Karpas-422 (cell line): Measurements from ENCODE around the gene PTPRM. TPM values are rescaled to one million over a fixed set of nuclear protein-coding genes. Genes with fewer than 3 reads are reported as not detected.

Source experiments
- DNase-seq: peaks from one replicate; pipeline ENCODE4 v3.0.0-alpha.2; 2015
- H2AFZ ChIP-seq: fragments of 200-600 bp; sonication (generic); 2 replicates; pipeline ENCODE4 v1.6.1; 2014; ENCODE audit warnings: antibody characterized with exemption, low read length, mixed read lengths
- H3K27ac ChIP-seq: fragments of 200-600 bp; sonication (generic); 2 replicates; pipeline ENCODE4 v1.5.1; 2014; ENCODE audit warnings: mild to moderate bottlenecking, low read length, moderate library complexity
- H3K27me3 ChIP-seq: fragments of 200-600 bp; sonication (generic); 2 replicates; pipeline ENCODE4 v1.6.1; 2014; ENCODE audit warnings: low read length, mixed read lengths
- H3K36me3 ChIP-seq: fragments of 200-600 bp; sonication (generic); 2 replicates; pipeline ENCODE4 v1.6.1; 2014; ENCODE audit warnings: low read length, mixed read lengths; ENCODE audit not compliant: insufficient read depth
- H3K4me1 ChIP-seq: fragments of 200-600 bp; sonication (generic); 2 replicates; pipeline ENCODE4 v1.6.1; 2014; ENCODE audit warnings: mild to moderate bottlenecking, low read length, mixed read lengths
- H3K4me2 ChIP-seq: fragments of 200-600 bp; sonication (generic); 2 replicates; pipeline ENCODE4 v1.6.1; 2014; ENCODE audit warnings: low read length, low read depth, mild to moderate bottlenecking; ENCODE audit not compliant: poor library complexity, severe bottlenecking
- H3K4me3 ChIP-seq: fragments of 200-600 bp; sonication (generic); 2 replicates; pipeline ENCODE4 v1.5.1; 2014; ENCODE audit warnings: mild to moderate bottlenecking, antibody characterized with exemption, low read length, mixed read lengths
- H3K79me2 ChIP-seq: fragments of 200-600 bp; sonication (generic); 2 replicates; pipeline ENCODE4 v1.6.1; 2014; ENCODE audit warnings: mild to moderate bottlenecking, low read length, mixed read lengths
- H3K9ac ChIP-seq: fragments of 200-600 bp; sonication (generic); 2 replicates; pipeline ENCODE4 v1.6.0; 2014; ENCODE audit warnings: low read length
- H3K9me2 ChIP-seq: fragments of 200-600 bp; sonication (generic), shearing (Covaris generic); replicated peaks from 2 replicates; pipeline ENCODE4 v1.6.0; 2014; ENCODE audit warnings: mild to moderate bottlenecking, low read length, moderate library complexity; ENCODE audit not compliant: insufficient read depth
- H3K9me3 ChIP-seq: fragments of 300-700, 200-600 bp; sonication (generic); 2 replicates; pipeline ENCODE4 v1.6.1; 2014; ENCODE audit warnings: low read length, mixed read lengths
- H4K20me1 ChIP-seq: fragments of 200-600 bp; sonication (generic); 2 replicates; pipeline ENCODE4 v1.6.1; 2014; ENCODE audit warnings: mild to moderate bottlenecking, antibody characterized with exemption, low read length, low read depth; ENCODE audit not compliant: insufficient read depth
- total RNA-seq: library from RNA; depleted of rRNA; stranded (reverse); fragments of >200 nt; shearing (Covaris generic); gene quantifications from 2 replicates; pipeline ENCODE4 v1.2.3, GENCODE V29; 2014; ENCODE audit warnings: low replicate concordance

The PTPRM gene
- total RNA-seq, 1 experiment from 2014 or later, result not detected

DNA sequence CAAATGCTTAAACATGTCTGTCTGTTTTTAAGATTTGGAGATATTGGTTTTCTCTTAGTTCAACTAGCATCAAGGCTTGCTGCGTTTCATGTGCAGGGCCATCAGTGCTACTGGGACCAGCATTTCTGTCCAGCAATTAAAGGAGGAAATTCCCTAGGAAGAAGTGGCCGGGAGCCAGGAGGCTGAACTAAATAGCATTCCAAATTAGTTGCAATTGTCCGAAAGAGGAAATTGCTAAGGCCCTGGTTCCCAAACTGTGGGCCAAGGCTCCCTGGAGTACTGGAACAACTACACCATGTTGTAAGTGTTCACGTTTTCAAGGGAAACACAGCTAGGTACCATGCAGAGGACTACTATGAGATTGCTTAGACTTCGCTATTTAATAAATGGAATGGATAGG lies 257.9 kb downstream of the PTPRM start:
- DNase-seq, result no peak
- H3K4me2 ChIP-seq, result no peak overlapping the region
- H3K27me3 ChIP-seq, result no peaks in the 10 kb centered on the region
- H3K9me3 ChIP-seq, result no peaks in the 10 kb centered on the region
- no peaks in the 10 kb centered on the region for H3K9me2 ChIP-seq
- H2AFZ ChIP-seq, result no peak overlapping the region
- H4K20me1 ChIP-seq, result no peaks in the 10 kb centered on the region
- H3K27ac ChIP-seq, result no peak overlapping the region
- H3K36me3 ChIP-seq, result no peaks in the 10 kb centered on the region
- H3K4me3 ChIP-seq, result no peak overlapping the region
- no peak overlapping the region for H3K9ac ChIP-seq
- no peaks in the 10 kb centered on the region for H3K4me1 ChIP-seq
- H3K79me2 ChIP-seq, result no peaks in the 10 kb centered on the region

DNA sequence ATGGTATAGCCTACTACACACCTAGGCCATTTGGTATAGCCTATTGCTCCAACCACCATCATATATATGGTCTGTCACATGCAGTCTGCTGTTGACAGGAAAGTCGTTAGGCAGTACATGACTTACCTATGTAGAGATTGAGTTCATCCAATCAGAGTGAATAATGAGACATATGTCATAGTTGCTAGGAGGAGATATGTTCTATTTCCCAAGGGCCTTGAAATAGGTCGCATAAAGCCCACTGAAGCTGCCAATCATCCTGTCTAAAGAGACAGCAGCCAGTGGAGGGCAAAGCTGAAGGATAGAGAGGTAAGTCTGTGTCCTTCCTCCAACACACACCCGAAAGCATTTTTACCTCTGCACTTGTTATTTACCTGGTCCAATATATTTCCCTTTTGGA lies 263.4 kb downstream of the PTPRM start:
- Histone ChIP-seq H3K9me3 (0 out of 2 replicates have a peak, but pooled peaks cover 3% of the 10 kb centered on the region), H3K4me1 (no peaks in the 10 kb centered on the region), H3K79me2 (no peaks in the 10 kb centered on the region), H4K20me1 (no peaks in the 10 kb centered on the region), H2AFZ (no peak overlapping the region), H3K27ac (no peak overlapping the region), H3K27me3 (no peaks in the 10 kb centered on the region), H3K36me3 (no peaks in the 10 kb centered on the region), H3K4me3 (no peak overlapping the region), H3K4me2 (no peak overlapping the region), H3K9ac (no peak overlapping the region), H3K9me2 (no peaks in the 10 kb centered on the region)
- peak; percentile 77 for DNase-seq

DNA sequence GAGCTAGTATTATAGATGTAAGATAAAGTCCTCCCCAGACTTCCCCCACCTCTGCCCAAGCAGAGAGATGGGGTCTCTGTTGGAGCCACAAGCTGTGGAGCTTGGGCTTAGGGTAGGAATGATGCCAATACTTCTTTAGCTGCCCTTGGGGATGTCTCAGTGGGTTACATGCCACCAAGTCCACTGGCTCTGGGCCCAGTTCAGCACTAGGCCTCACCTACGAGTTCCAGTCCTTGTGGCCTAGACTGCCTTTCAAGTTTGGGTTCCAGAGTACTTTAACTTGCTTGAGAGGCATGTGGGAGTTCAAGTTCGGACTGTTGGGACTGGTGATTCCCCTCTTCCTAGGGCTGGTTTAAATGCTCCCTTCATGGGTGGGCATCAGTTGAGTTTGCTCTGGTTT lies 272.4 kb downstream of the PTPRM start:
- H3K27ac ChIP-seq, result no peak overlapping the region
- H3K9me3 ChIP-seq, result peaks cover 13% of the 10 kb centered on the region
- DNase-seq, result no peak
- H2AFZ ChIP-seq, result no peak overlapping the region
- H3K79me2 ChIP-seq, result no peaks in the 10 kb centered on the region
- H3K4me2 ChIP-seq, result no peak overlapping the region
- no peaks in the 10 kb centered on the region for H3K4me1 ChIP-seq
- no peak overlapping the region for H3K9ac ChIP-seq
- H3K9me2 ChIP-seq, result no peaks in the 10 kb centered on the region
- H3K27me3 ChIP-seq, result no peaks in the 10 kb centered on the region
- H3K4me3 ChIP-seq, result no peak overlapping the region
- H3K36me3 ChIP-seq, result no peaks in the 10 kb centered on the region
- H4K20me1 ChIP-seq, result no peaks in the 10 kb centered on the region

DNA sequence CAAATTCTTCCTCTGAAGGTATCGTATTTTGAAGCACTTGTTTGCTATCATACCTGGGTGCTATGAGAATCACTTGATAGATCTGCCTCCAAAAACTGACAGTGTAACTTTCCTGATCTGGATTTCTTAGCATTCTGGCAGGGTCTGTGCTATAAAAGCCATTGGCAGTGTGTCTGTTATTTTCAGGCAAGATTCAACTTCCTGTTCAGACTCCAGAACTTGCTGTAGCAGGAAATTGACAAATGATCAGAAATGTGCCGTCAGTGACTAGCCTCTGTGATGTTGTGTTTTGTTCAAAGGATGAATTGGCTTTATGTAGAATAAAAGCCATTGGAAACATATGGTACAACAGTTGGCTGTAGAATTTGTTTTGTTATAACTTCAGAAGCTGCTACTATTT lies 273.3 kb downstream of the PTPRM start:
- Histone ChIP-seq H3K4me3 (no peak overlapping the region), H3K4me2 (no peak overlapping the region), H3K9me2 (no peaks in the 10 kb centered on the region), H4K20me1 (no peaks in the 10 kb centered on the region), H3K9me3 (peaks cover 12% of the 10 kb centered on the region), H2AFZ (no peak overlapping the region), H3K27ac (no peak overlapping the region), H3K9ac (no peak overlapping the region), H3K79me2 (no peaks in the 10 kb centered on the region), H3K4me1 (no peaks in the 10 kb centered on the region), H3K36me3 (no peaks in the 10 kb centered on the region), H3K27me3 (no peaks in the 10 kb centered on the region)
- no peak for DNase-seq

DNA sequence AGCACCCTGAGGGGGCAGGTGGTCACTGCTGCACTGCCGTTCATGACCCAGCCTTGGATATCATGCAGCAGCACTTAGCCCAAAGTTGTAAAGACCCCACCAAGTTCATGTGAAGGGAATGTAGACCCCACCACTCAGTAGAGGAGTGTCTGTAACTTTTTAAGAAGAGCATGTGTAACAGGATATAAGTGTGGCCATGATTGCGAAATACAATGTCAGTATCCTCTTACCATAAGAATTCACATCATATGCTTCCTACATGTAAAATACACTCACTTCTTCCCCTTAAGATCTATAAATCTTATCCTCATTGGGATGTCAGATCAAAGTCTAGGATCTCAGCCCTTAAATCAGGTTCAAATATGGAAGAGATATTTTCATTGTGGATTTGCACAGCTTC lies 276.9 kb downstream of the PTPRM start:
- Histone ChIP-seq H3K4me3 (no peak overlapping the region), H3K9me2 (no peaks in the 10 kb centered on the region), H3K36me3 (no peaks in the 10 kb centered on the region), H3K4me2 (no peak overlapping the region), H3K79me2 (no peaks in the 10 kb centered on the region), H3K4me1 (no peaks in the 10 kb centered on the region), H3K27ac (no peak overlapping the region), H3K9me3 (peaks cover 11% of the 10 kb centered on the region), H4K20me1 (no peaks in the 10 kb centered on the region), H3K27me3 (no peaks in the 10 kb centered on the region), H2AFZ (no peak overlapping the region), H3K9ac (no peak overlapping the region)
- DNase-seq, result no peak

DNA sequence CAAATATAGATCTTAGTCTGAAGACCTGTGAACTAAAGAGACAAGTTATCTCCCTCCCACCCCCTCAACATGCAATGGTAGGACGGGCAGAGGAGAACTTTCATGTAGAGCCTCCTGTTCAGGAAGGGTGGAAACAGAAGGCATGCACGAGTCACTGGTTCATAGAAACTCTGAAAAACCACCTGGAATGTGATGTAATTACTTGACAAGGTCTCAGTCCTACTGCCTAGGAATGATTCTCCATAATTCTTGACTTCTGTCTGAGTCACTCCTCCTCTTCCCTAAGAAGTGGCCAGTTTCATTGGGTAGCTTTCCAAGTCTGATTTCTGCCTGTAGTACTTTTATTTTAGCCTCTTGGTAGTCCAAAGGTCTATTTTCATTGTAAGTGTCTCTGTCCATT lies 277.3 kb downstream of the PTPRM start:
- Histone ChIP-seq H3K9me2 (no peaks in the 10 kb centered on the region), H3K9me3 (peaks cover 12% of the 10 kb centered on the region), H3K36me3 (no peaks in the 10 kb centered on the region), H3K79me2 (no peaks in the 10 kb centered on the region), H2AFZ (no peak overlapping the region), H3K4me1 (no peaks in the 10 kb centered on the region), H3K9ac (no peak overlapping the region), H3K27me3 (no peaks in the 10 kb centered on the region), H4K20me1 (no peaks in the 10 kb centered on the region), H3K27ac (no peak overlapping the region), H3K4me2 (no peak overlapping the region), H3K4me3 (no peak overlapping the region)
- DNase-seq, result no peak

DNA sequence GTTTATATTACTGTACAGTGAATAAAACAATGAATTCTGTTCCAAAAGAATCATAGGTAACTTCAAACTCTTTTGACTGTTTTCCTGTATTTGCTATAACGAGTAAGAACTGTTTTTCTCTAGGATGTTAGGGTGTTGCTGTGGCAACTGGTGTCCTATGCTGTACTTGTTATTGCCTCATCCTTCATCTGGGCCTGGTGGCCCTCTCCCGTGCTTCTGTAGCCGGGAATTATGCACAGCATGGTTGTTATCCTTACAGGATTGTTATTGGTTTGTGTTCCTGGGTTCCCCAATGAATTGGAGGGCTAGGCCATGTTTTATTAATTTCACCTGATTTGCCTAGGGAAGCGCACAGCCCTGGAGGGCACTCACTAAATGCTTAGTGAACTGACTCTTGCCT lies 279.2 kb downstream of the PTPRM start:
- Histone ChIP-seq H3K9me2 (no peaks in the 10 kb centered on the region), H3K4me2 (no peak overlapping the region), H3K9me3 (peaks cover 12% of the 10 kb centered on the region), H3K36me3 (no peaks in the 10 kb centered on the region), H4K20me1 (no peaks in the 10 kb centered on the region), H3K27me3 (no peaks in the 10 kb centered on the region), H3K79me2 (no peaks in the 10 kb centered on the region), H3K27ac (no peak overlapping the region), H3K4me3 (no peak overlapping the region), H3K9ac (no peak overlapping the region), H2AFZ (no peak overlapping the region), H3K4me1 (no peaks in the 10 kb centered on the region)
- DNase-seq, result no peak

DNA sequence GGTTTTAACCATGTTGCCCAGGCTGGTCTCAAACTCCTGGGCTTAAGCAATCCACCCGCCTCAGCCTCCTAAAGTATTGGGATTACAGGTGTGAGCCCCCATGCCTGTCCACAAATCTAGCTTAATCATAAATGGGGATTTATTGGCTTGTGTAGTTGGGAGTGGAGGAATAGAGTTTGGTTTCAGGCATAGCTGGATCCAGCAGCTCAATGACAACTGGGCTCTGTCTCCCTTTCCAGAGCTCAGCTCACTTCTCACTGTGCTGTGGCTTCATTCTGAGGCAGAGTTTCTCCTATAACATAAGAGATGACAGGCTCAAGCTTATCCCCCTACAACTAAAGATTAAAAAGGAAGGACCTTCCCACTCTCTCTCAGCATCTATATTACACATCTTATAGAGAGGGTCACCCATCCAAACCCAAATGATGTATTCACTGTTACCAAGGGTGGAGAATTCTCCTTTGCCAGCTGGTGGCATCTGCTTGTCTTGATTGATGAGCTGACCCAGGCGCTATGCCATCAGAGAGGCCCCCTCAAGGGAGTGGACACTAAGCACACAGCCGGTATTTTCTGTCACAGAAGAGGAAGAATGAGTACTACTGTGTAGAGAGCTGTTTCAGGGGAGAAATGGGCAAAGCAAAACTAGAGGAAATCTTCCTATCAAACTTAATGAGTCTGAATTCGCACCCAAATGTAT lies 280.4 kb downstream of the PTPRM start:
- no peaks in the 10 kb centered on the region for H3K27me3 ChIP-seq
- no peaks in the 10 kb centered on the region for H4K20me1 ChIP-seq
- no peaks in the 10 kb centered on the region for H3K79me2 ChIP-seq

More for the DNA sequence above, 280.4 kb downstream of the PTPRM start:
- no peak for DNase-seq
- Histone ChIP-seq H3K4me2 (no peak overlapping the region), H2AFZ (no peak overlapping the region), H3K4me1 (no peaks in the 10 kb centered on the region), H3K36me3 (no peaks in the 10 kb centered on the region), H3K9ac (no peak overlapping the region), H3K27ac (no peak overlapping the region), H3K4me3 (no peak overlapping the region), H3K9me3 (peaks cover 12% of the 10 kb centered on the region), H3K9me2 (no peaks in the 10 kb centered on the region)
